Ramos (cell line): ENCODE data around the gene COA7.

Experiments used
- in situ Hi-C: fragments of 300-500 bp; cut with MboI; formaldehyde crosslinking; loops from one replicate; pipeline ENCODE4 v1.14.3; 2022; ENCODE audit warnings: low sequenced_read_pairs; ENCODE audit not compliant: unreplicated experiment

Gene COA7

GRCh38 chr1:52706941-52707926, 9.1 kb upstream of the COA7 start:
- in situ Hi-C loops: loop anchor here (25.0 kb wide), 1 partner anchor 480 kb away; the partner anchor contains the start of gene CPT2

DNA sequence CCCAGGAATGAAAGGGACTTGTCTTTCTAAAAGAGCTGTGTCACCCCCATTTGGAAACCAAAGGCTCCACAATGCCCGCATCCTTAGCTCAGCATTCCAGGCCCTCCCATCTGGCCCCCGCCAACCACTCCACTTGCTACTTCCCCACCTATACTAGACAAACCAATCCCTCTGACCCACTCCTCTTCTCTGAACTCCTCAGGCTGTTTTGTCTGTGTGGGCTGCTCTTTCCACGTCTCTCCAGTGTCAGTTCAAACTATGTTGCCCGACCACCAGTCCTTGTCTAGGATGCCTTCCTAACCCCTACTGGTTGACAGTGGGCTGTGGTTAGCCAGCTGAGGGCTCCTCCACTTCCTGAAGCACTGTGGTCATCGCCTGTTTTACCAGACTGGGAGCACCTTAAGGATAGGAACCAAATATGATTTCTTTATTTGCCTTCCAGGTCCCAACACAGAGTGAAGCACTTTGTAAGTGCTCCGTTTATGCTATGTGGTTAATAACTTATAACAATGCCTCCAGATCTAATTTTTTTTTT, 8.1 kb upstream of the COA7 start:
- in situ Hi-C loops: loop anchor here (25.0 kb wide), 1 partner anchor 481 kb away; the partner anchor contains the start of gene CPT2

DNA sequence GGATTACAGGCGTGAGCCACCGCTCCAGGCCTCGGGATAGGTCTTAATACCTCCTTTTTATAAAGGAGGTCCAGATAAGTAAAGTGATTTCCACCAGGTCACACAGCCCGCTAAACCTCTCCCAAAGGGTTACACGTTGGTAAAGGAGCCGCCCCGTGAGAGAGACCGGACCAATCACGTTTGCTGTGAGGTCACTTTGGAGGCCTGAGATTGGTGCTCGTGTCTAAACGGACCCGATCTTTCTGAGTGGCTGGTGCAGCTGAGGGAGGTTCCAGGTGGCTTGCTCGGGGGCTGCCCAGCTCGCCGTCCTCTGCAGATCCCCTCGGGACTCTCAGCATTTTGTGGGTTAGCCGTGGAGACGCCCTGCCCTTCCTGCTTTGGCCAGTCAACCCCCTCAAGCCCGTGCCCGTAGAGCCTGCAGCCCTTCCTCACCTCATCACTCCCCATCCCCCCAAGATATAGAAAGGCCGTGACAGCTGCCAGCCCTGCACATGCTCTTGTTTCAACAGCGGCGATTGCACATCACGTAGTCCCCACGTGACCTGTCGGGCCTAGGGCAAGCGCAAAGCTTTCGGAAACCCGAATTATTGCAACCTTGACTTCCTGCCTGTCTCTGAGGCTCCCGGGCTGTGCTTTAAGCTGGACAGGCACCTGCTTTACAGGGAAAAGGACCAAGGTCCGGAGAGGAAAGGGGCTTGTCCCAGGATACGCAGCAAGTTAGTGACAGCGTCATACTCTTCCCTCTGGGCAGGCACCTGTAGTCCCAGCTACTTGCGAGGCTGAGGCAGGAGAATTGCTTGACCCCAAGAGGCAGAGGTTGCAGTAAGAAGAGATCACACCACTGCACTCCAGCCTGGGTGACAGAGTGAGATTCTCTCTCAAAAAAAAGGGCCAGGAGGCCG, 5.0 kb upstream of the COA7 start:
- in situ Hi-C loops: loop anchor here (25.0 kb wide), 1 partner anchor 484 kb away; the partner anchor contains the start of gene CPT2

DNA sequence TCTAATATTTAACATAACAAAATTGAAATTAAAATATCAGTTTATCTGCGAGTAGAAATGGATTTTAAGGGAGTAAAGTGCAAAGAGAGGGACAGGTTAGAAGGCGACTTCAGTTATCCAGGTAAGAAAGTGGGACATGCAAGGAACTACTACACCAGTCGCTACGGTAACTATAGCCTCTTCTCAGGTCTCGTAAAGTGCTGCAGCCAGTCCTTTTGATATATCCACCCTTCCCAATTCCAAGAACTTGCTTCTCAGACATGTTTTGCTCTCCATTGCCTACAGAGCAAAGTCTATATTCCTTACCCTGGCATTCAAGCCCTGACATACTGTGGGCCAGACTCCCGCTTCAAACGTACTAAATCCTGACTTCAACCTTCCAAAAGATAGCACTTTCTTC, 2.5 kb downstream of the COA7 start:
- in situ Hi-C loops: loop anchor here (25.0 kb wide), 1 partner anchor 808 kb away; the partner anchor contains the start of gene NRDC

DNA sequence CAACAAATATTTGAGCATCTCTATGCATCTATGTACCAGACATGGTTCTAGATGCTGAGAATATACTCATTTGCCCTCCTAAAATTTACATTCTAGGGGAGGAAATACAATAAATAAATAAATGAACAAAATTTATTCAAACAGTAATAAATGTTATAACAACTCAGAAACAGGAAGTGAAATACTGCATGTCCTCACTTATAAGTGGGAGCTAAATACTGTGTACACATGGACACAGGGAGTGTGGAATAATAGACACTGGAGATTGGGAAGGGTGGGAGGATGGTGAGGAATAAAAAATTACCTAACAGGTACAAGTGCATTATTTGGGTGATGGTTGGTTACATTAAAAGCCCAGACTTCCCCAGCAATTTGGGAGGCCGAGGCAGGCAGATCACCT, 4.3 kb downstream of the COA7 start:
- in situ Hi-C loops: loop anchor here (25.0 kb wide), 1 partner anchor 807 kb away; the partner anchor contains the start of gene NRDC

- in situ Hi-C loops: loop anchor here (25.0 kb wide), 1 partner anchor 806 kb away; the partner anchor contains the start of gene NRDC
Measured at GRCh38 chr1:52693351-52693750, 4.8 kb downstream of the COA7 start.

- in situ Hi-C loops: loop anchor here (25.0 kb wide), 1 partner anchor 805 kb away; the partner anchor contains the start of gene NRDC
Measured at GRCh38 chr1:52692697-52693096, 5.5 kb downstream of the COA7 start.

DNA sequence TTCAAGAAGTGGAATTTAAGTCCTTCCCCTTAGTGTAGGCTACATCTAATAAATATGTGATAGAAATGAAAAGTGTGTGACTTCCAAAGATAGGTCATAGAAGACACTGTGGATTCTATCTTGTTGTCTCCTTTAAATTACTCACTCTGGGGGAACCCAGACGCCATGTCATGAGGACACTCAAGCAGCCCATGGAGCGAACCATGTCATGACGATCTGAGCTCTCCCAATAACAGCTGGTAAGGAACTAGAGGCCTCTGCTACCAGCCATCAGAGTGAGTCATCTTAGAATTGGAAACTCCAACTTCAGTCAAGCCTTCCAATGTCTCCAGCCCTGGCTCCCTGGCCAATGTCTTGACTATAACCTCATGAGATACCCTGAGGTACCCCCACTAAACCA, 6.3 kb downstream of the COA7 start:
- in situ Hi-C loops: loop anchor here (25.0 kb wide), 1 partner anchor 805 kb away; the partner anchor contains the start of gene NRDC

DNA sequence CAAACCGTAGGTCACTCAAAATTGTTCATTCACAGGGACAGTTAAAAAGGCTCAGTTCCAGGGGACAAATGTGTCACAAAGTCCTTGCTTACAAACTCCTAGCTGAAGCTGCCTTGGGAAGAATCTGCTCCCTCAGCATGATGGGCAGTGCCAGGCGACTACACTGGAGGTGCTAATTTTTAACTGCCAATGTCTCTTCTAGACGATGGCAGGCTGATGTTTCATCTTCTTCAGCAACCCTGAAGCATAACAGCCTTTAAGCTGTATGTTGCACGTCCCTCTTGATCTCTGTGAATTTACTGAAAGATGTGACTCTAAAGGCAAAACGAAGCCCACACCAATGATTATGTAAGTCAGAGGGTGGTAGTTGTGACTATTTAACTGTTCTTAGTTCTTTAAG, 11.3 kb downstream of the COA7 start:
- in situ Hi-C loops: loop anchor here (10.0 to 25.0 kb wide), 2 partner anchors 562 to 800 kb away; partner anchors contain the start of gene NRDC

- in situ Hi-C loops: loop anchor here (10.0 to 25.0 kb wide), 2 partner anchors 562 to 799 kb away; partner anchors contain the start of gene NRDC
Measured at GRCh38 chr1:52686261-52686751, 11.8 kb downstream of the COA7 start.

- in situ Hi-C loops: loop anchor here (10.0 to 25.0 kb wide), 2 partner anchors 560 to 797 kb away; partner anchors contain the start of gene NRDC
Measured at GRCh38 chr1:52684545-52684944, 13.6 kb downstream of the COA7 start.

DNA sequence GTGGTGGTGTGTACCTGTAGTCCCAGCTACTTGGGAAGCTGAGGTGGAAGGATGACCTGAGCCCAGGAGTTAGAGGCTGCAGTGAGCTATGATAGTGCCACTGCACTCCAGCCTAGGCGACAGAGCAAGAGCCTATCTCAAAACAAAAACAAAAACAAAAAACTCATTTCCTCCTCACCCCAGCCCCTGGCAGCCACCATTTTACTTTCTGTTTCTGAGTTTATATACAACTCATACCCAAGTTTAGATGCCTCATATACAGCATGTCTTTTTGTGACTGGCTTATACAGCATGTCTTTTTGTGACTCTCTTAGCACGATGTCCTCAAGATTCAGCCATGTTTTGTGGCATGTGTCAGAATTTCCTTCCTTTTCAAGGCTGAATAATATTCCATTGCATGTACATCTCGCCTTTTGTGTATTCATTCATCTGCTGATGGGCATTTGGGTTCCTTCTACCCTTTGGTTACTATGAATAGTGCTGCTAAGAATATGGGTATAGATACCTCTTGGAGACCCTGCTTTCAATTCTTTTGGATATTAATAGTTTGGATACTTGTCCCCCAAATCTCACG, 14.7 kb downstream of the COA7 start:
- in situ Hi-C loops: loop anchor here (10.0 to 25.0 kb wide), 2 partner anchors 559 to 796 kb away; partner anchors contain the start of gene NRDC

- in situ Hi-C loops: loop anchor here (10.0 to 25.0 kb wide), 2 partner anchors 556 to 794 kb away; partner anchors contain the start of gene NRDC
Measured at GRCh38 chr1:52681136-52681535, 17.0 kb downstream of the COA7 start.

DNA sequence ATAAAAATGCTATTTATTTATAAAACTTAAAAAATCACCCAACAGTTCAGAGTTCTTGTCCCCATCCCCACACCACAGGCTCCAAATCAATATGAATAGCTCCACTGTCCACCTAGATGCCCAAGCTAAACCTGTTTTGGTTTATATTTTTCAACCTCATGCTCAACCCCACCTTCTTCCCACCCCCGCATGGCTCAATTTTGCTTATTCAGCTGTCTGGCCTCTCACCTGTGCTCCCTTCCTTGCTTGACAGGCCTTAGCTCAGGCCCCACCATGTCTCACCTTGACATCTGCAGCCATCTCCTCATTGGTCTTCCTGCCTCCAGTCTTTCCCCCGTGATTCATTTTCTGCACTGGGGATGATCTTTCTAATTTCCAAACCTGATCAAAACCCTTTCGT, 17.8 kb downstream of the COA7 start:
- in situ Hi-C loops: loop anchor here (10.0 to 25.0 kb wide), 2 partner anchors 556 to 793 kb away; partner anchors contain the start of gene NRDC

GRCh38 chr1:52679498-52679897, 18.6 kb downstream of the COA7 start:
- in situ Hi-C loops: loop anchor here (25.0 kb wide), 1 partner anchor 792 kb away; the partner anchor contains the start of gene NRDC

DNA sequence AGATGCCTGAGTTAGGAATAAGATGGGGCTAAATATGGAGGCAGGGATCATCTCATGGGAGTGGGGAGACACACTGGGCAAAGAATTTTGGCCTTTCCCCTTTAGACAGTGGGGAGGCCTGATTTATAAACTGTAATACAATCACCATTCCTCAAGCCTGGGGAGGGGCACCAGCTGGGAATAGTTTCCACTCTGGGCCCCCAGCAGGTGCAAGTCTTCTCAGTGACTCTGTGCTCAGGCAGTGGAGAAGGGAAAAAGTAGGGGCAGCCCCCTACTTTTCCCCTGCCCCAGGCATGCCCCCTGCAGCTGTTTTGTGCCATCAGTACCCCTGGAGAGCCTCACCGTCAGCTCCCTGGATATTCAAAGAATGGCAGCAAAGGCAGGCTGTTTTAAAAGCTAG, 19.1 kb downstream of the COA7 start:
- in situ Hi-C loops: loop anchor here (25.0 kb wide), 1 partner anchor 792 kb away; the partner anchor contains the start of gene NRDC

DNA sequence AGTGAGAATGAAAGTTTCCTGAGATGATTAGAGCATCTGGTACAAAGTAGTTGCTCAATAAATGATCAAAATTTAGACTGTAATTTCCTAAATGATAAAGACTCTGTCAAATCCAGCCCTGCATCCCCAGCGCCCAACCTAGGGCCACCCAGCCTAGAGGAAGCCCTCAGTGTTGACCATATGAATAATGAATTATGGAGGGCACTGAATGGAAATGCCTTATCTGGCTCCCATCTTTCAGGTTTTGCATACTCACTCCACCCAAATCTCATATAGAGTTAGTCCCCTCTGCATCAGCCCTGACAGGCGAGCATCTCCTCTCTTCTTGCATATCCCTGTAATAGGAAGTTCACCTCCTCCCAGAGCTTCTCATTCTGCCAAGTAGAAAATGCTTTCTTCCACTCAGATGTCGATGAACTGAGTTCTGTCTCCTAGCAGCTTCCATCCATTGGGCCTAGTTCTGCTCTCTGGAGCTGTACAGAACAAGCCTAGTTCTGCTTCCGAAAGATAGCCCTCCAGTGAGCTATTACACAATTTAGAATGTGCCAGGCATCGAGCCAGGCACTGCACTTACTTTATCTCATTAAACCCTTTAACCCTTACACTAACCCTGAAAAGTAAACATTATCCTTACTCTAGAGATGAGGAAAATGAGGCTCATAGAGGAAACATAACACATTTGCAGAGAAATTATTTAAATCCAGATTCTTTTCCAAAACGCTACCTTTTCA, 20.9 kb downstream of the COA7 start:
- in situ Hi-C loops: loop anchor here (25.0 kb wide), 1 partner anchor 790 kb away; the partner anchor contains the start of gene NRDC
